H1 (cell line): ENCODE data around the gene WDR12. TPM values are rescaled to one million over a fixed set of nuclear protein-coding genes. Genes with fewer than 3 reads are reported as not detected.

Source experiments
- CTCF ChIA-PET: fragments of 300-600 bp; sonication (Branson Sonifier 250); formaldehyde crosslinking; loops from one replicate; lab custom pipeline; 2021; ENCODE audit not compliant: partially characterized antibody; lab: Charles Lee
- POLR2A ChIA-PET: fragments of 300-600 bp; sonication (Branson Sonifier 250); formaldehyde crosslinking; loops from one replicate; lab custom pipeline; 2021; ENCODE audit warnings: inconsistent platforms; ENCODE audit not compliant: partially characterized antibody; lab: Charles Lee
- DNase-seq, 2 experiments: peaks; one replicate each; pipeline versions ENCODE4 v3.0.0 to v3.0.0-alpha.2; 2010 to 2022; ENCODE audit warnings: low spot score in 2 of 2, low read depth in 1 of 2, mixed read lengths in 1 of 2
- FAIRE-seq: peaks from 2 replicates; lab custom pipeline; 2011; peaks lifted over from hg19 to GRCh38; lab: Jason Lieb, UNC
- H2AFZ ChIP-seq: 2 replicates; pipeline ENCODE4 v1.8.1; 2012; ENCODE audit warnings: low read length, inconsistent platforms
- H2AK5ac ChIP-seq: 2 replicates; pipeline ENCODE4 v1.6.1; 2013; ENCODE audit warnings: low read depth, low read length
- H2BK120ac ChIP-seq: replicated peaks from 2 replicates; pipeline ENCODE3; 2013; ENCODE audit warnings: low read depth, low read length, inconsistent platforms
- H2BK12ac ChIP-seq: 2 replicates; pipeline ENCODE4 v1.6.1; 2013; ENCODE audit warnings: low read depth, low read length
- H2BK15ac ChIP-seq: 2 replicates; pipeline ENCODE4 v1.6.1; 2013; ENCODE audit warnings: low read length
- H2BK20ac ChIP-seq: 2 replicates; pipeline ENCODE4 v1.6.1; 2013; ENCODE audit warnings: low read length
- H2BK5ac ChIP-seq: 2 replicates; pipeline ENCODE4 v1.6.1; 2013; ENCODE audit warnings: low read depth, low read length
- H3K14ac ChIP-seq: 2 replicates; pipeline ENCODE4 v1.6.1; 2013; ENCODE audit warnings: inconsistent platforms; ENCODE audit not compliant: insufficient read length
- H3K18ac ChIP-seq: 2 replicates; pipeline ENCODE4 v1.6.1; 2013; ENCODE audit warnings: low read length; ENCODE audit errors: extremely low read depth
- H3K23ac ChIP-seq: 2 replicates; pipeline ENCODE4 v1.6.1; 2013; ENCODE audit warnings: inconsistent platforms; ENCODE audit not compliant: insufficient read length
- H3K23me2 ChIP-seq: 2 replicates; pipeline ENCODE4 v1.6.1; 2013; ENCODE audit warnings: low read depth, low read length
- H3K27ac ChIP-seq: 2 replicates; pipeline ENCODE4 v1.6.1; 2011; ENCODE audit warnings: low read depth, low read length, inconsistent platforms
- H3K27me3 ChIP-seq, 4 experiments: replicated peaks in 1 of 4; 1 replicate in 1 of 4; 2 replicates in 3 of 4; pipeline versions ENCODE4 v1.6.1 to v1.8.1; 2011 to 2013; ENCODE audit warnings: low read length in 3 of 4, mild to moderate bottlenecking in 3 of 4, inconsistent platforms in 2 of 4, mixed read lengths in 2 of 4, moderate library complexity in 1 of 4; ENCODE audit not compliant: control insufficient read depth in 3 of 4, insufficient read depth in 3 of 4; ENCODE audit errors: extremely low read depth in 1 of 4
- H3K36me3 ChIP-seq, 4 experiments: 2 replicates each; pipeline versions ENCODE4 v1.6.1 to v1.8.1; 2011 to 2013; ENCODE audit warnings: mild to moderate bottlenecking in 4 of 4, low read length in 3 of 4, moderate library complexity in 2 of 4, control low read depth in 1 of 4, inconsistent platforms in 1 of 4; ENCODE audit not compliant: insufficient read depth in 4 of 4, control insufficient read depth in 2 of 4
- H3K4ac ChIP-seq: replicated peaks from 2 replicates; pipeline ENCODE3; 2013; ENCODE audit warnings: low read length, low read depth, mixed read lengths, inconsistent platforms; ENCODE audit not compliant: insufficient read length
- H3K4me1 ChIP-seq, 4 experiments: replicated peaks in 1 of 4; 1 replicate in 1 of 4; 2 replicates in 3 of 4; pipeline versions ENCODE4 v1.6.1 to v1.8.1; 2011 to 2013; ENCODE audit warnings: low read length in 3 of 4, inconsistent platforms in 2 of 4, mixed read lengths in 1 of 4; ENCODE audit not compliant: insufficient read depth in 4 of 4, control insufficient read depth in 3 of 4
- H3K4me2 ChIP-seq, 2 experiments: 2 replicates each; pipeline versions ENCODE4 v1.6.1 to v1.8.1; 2011 to 2013; ENCODE audit warnings: low read depth in 2 of 2, low read length in 2 of 2, control low read depth in 1 of 2, inconsistent platforms in 1 of 2, mild to moderate bottlenecking in 1 of 2; ENCODE audit not compliant: insufficient read depth in 1 of 2
- H3K4me3 ChIP-seq, 4 experiments: fragments of 200-600, 300-600 bp in 1 of 4; sonication (generic), shearing (Covaris generic), sonication (Bioruptor Twin) in 1 of 4; 2 replicates each; pipeline versions ENCODE4 v1.5.1 to v1.8.1; 2011 to 2016; ENCODE audit warnings: low read length in 4 of 4, low read depth in 3 of 4, control low read depth in 2 of 4, inconsistent platforms in 2 of 4, mild to moderate bottlenecking in 2 of 4, mixed read lengths in 1 of 4, moderate library complexity in 1 of 4; ENCODE audit not compliant: insufficient read depth in 2 of 4; ENCODE audit errors: extremely low read depth in 1 of 4
- H3K56ac ChIP-seq: replicated peaks from 2 replicates; pipeline ENCODE3; 2013; ENCODE audit warnings: low read depth, mild to moderate bottlenecking, mixed read lengths, low read length, inconsistent platforms; ENCODE audit not compliant: insufficient read length
- H3K79me1 ChIP-seq: 2 replicates; pipeline ENCODE4 v1.6.1; 2013; ENCODE audit warnings: low read depth, low read length, control low read depth
- H3K79me2 ChIP-seq, 2 experiments: 2 replicates each; pipeline versions ENCODE4 v1.6.1 to v1.8.1; 2012 to 2013; ENCODE audit warnings: low read length in 2 of 2, mild to moderate bottlenecking in 2 of 2, inconsistent platforms in 1 of 2; ENCODE audit not compliant: insufficient read depth in 2 of 2, control insufficient read depth in 1 of 2
- H3K9ac ChIP-seq, 4 experiments: replicated peaks in 1 of 4; 1 replicate in 1 of 4; 2 replicates in 3 of 4; pipeline versions ENCODE4 v1.6.1 to v1.8.1; 2011 to 2013; ENCODE audit warnings: low read depth in 3 of 4, low read length in 3 of 4, control low read depth in 2 of 4, mild to moderate bottlenecking in 2 of 4, moderate library complexity in 2 of 4, inconsistent platforms in 1 of 4; ENCODE audit errors: extremely low read depth in 1 of 4
- H3K9me3 ChIP-seq, 2 experiments: 2 replicates each; pipeline versions ENCODE4 v1.6.1 to v1.8.1; 2012 to 2013; ENCODE audit warnings: mild to moderate bottlenecking in 2 of 2, moderate library complexity in 2 of 2, control low read depth in 1 of 2, inconsistent platforms in 1 of 2, low read depth in 1 of 2, low read length in 1 of 2, mixed read lengths in 1 of 2; ENCODE audit not compliant: insufficient read depth in 2 of 2
- H4K20me1 ChIP-seq, 2 experiments: replicated peaks in 1 of 2; 2 replicates each; pipeline versions ENCODE3 to v1.8.1; 2011 to 2013; ENCODE audit warnings: inconsistent platforms in 2 of 2, low read length in 2 of 2, mild to moderate bottlenecking in 1 of 2; ENCODE audit not compliant: insufficient read depth in 2 of 2, control insufficient read depth in 1 of 2
- H4K5ac ChIP-seq: 2 replicates; pipeline ENCODE4 v1.6.1; 2013; ENCODE audit warnings: low read length, low read depth, mixed read lengths, inconsistent platforms; ENCODE audit not compliant: insufficient read length
- H4K8ac ChIP-seq: 2 replicates; pipeline ENCODE4 v1.8.0; 2013; ENCODE audit warnings: mild to moderate bottlenecking, moderate library complexity, low read length, inconsistent platforms; ENCODE audit not compliant: insufficient read depth; ENCODE audit errors: extremely low read depth
- H4K91ac ChIP-seq: replicated peaks from 2 replicates; pipeline ENCODE3; 2013; ENCODE audit warnings: low read length, mixed read lengths, inconsistent platforms; ENCODE audit not compliant: insufficient read length
- ZNF274 ChIP-seq: IDR thresholded peaks from 2 replicates; pipeline ENCODE4 v1.7.0; 2012; ENCODE audit warnings: low read length, borderline replicate concordance; ENCODE audit errors: extremely low read depth
- WGBS, 2 experiments: shearing (Covaris generic) in 1 of 2; methylation state at CpG; one replicate each; pipeline versions ENCODE4 v1.1.6 to v1.1.7; 2013 to 2015; ENCODE audit warnings: low lambda C conversion rate in 2 of 2, mixed read lengths in 2 of 2, inconsistent platforms in 1 of 2, low coverage in 1 of 2, missing lambda C conversion rate in 1 of 2; ENCODE audit not compliant: insufficient replicate concordance in 2 of 2, insufficient coverage in 1 of 2, insufficient read length in 1 of 2; ENCODE audit errors: extremely low coverage in 1 of 2, missing lambda C conversion rate in 1 of 2; 5-methylcytosine and 5-hydroxymethylcytosine counted together
- polyA plus RNA-seq, 7 experiments: library from polyadenylated mRNA; depleted of rRNA in 3 of 7; stranded (reverse) in 5 of 7; unstranded in 2 of 7; fragments of >200 nt in 5 of 7; fragments of 200-250 nt in 2 of 7; gene quantifications; 1 replicate in 5 of 7; 2 replicates in 1 of 7; 4 replicates in 1 of 7; pipeline versions ENCODE4 v1.2.1 to v1.2.3, GENCODE V29; 2011 to 2013; ENCODE audit warnings: missing spikeins in 2 of 7, mixed read lengths in 2 of 7
- total RNA-seq: library from RNA; stranded (reverse); fragmentation: NEBNext Ultra II Directional; extraction: Animal tissue kit (Norgen Biotek cat#: 25700); gene quantifications from 2 replicates; pipeline ENCODE4 v1.2.1, GENCODE V29; 2021

The WDR12 gene
- total and polyA plus RNA-seq, 2 of the 8 experiments (the other 6 are each of a cell fraction or from before 2014, with no cell fraction given) = 25.0 to 183 TPM

DNA sequence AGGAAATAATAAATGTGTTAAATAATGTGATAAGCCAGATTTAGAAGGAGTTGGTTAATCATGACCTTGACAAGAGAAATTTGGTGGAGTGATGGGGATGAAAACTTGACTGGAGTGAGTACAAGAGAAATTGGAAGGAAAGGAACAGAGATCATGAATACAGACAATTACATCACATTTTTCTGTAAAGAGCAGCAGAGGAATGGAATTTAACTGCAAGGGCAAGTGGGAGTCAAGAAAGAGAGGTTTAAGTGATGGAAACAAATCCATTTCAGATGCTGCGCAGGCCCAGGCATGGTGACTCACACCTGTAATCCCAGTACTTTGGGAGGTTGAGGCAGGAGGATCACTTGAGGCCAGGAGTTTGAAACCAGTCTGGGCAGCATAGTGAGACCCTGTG, 86.6 kb downstream of the WDR12 start:
- DNase-seq (no peak), FAIRE-seq (no peak)
- Histone ChIP-seq H3K14ac (no peak overlapping the region), H3K9ac (no peak overlapping the region), H3K18ac (no peak overlapping the region), H3K4ac (no peak overlapping the region), H3K9me3 (no peaks in the 10 kb centered on the region), H4K5ac (no peak overlapping the region), H4K91ac (no peak overlapping the region), H2BK20ac (no peak overlapping the region), H3K79me1 (no peaks in the 10 kb centered on the region), H2AFZ (no peak overlapping the region), H3K79me2 (no peaks in the 10 kb centered on the region), H2BK5ac (no peak overlapping the region), H3K27ac (no peak overlapping the region), H4K8ac (no peak overlapping the region), H3K36me3 (no peaks in the 10 kb centered on the region), H3K27me3 (no peaks in the 10 kb centered on the region), H4K20me1 (no peaks in the 10 kb centered on the region), H3K23me2 (no peaks in the 10 kb centered on the region), H3K23ac (no peak overlapping the region), H2BK15ac (no peak overlapping the region), H3K4me1 (no peaks in the 10 kb centered on the region), H2BK12ac (no peak overlapping the region), H2BK120ac (no peak overlapping the region), H3K4me2 (no peak overlapping the region), H2AK5ac (no peak overlapping the region), H3K56ac (no peak overlapping the region), H3K4me3 (no peak overlapping the region)
- ChIA-PET CTCF (interaction anchor here (0.5 to 0.6 kb wide), 3 partner anchors 127 to 457 kb away, joined by 3 read pairs; no protein-coding TSS in a partner anchor), POLR2A (no interaction called here)
- no peak for TF ChIP-seq ZNF274
- 94% methylated on average over 1 of the region's 1 CpG; no CpG with 5 or more reads in 1 of the 2 experiments for WGBS, 2 experiments

Other genes starting within 250 kb of the WDR12 start
- gene ICA1L, start 39.9 kb downstream of the WDR12 start, total RNA-seq = 3.4 TPM in 2 replicates
- 0.71 and 1.1 TPM in 2 replicates for gene ICA1L, start 39.9 kb downstream of the WDR12 start, polyA plus RNA-seq (2011; rRNA removed)
- gene CARF, start 602 bp upstream of the WDR12 start, total RNA-seq = 1.9 and 2.6 TPM in 2 replicates
- gene CARF, start 602 bp upstream of the WDR12 start, polyA plus RNA-seq (2011; rRNA removed) = 1.6 and 2.0 TPM in 2 replicates
- gene NBEAL1, start 103.2 kb upstream of the WDR12 start, total RNA-seq = 8.2 and 10.7 TPM in 2 replicates
- gene NBEAL1, start 103.2 kb upstream of the WDR12 start, polyA plus RNA-seq (2011; rRNA removed) = 1.4 and 2.3 TPM in 2 replicates